Diencephalon (tissue), 1 donor: ENCODE data around the gene TMEM9. TPM values are rescaled to one million over a fixed set of nuclear protein-coding genes. Genes with fewer than 3 reads are reported as not detected.

ENCODE experiments used
- total RNA-seq: library from RNA; depleted of rRNA; stranded (reverse); fragments of >200 nt; gene quantifications from one replicate; pipeline ENCODE4 v1.2.3, GENCODE V29; 2014

TMEM9 gene
- 66.9 TPM for total RNA-seq

DNA sequence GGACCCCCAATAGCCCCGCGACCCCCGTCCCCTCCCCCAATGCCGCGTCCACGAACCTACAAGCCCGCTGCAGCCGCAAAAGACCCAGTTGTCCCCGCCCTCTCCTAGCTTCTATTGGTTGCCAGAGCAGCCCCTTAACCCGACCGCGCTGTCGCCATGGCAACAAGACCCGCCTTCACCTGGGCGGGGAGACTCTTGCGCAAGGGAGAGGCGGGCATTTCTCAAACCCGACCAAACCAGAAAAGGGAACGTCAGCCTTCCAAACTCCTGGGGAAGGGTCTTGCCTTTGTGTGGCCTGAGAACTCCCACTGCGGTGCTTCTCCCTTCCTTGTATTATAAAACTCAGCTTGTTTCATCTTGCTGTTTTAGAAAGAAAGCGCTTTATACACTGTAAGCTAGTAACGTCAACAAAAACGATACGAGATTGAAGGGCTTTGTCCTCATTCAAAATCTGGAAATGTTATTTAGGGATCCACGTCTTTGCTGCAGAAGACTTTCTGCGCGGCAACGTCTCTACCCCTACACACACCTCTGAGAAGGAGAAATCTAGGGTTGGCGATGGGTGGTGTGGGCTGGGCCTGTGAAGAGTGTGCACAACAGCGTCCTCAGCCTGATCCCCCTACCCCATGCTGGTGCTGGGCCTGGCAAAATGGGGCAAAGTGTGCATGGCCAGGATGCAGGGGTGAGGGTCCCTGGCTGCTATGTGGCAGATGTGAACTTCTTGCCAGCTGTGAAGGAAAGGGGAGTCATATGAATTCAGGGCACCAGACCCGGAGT, at the start of gene TMEM9:
Gene TMEM9, minus strand, starts transcription at position 86 of the 777 bp plus-strand sequence. CDS start 551 bp downstream, outside the sequence.

DNA sequence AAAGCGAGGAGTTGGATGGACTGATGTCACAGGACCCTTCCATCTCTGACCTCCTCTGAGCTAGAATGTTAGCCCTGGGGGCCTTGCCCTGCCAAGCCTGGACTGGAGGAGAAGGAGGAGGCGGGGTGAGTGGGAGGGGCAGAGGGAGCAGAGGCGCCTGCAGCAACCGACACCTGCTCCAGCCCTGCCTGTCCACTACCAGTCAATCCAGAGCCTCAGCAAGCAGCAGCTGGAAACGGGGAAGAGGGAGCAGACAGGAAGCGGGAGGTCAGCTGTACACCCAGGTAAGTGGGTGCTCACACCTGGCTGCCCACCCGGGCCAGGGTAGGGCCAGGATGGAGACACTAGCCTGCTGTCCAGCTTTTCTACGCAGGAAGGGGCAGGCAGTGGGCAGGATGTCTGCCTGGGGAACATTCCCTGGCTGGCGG, 36.4 kb upstream of the TMEM9 start, which contains the start of gene IGFN1:
Gene IGFN1, plus strand, starts transcription at position 201 of the 428 bp plus-strand sequence. CDS start 2,470 bp downstream, outside the sequence.

DNA sequence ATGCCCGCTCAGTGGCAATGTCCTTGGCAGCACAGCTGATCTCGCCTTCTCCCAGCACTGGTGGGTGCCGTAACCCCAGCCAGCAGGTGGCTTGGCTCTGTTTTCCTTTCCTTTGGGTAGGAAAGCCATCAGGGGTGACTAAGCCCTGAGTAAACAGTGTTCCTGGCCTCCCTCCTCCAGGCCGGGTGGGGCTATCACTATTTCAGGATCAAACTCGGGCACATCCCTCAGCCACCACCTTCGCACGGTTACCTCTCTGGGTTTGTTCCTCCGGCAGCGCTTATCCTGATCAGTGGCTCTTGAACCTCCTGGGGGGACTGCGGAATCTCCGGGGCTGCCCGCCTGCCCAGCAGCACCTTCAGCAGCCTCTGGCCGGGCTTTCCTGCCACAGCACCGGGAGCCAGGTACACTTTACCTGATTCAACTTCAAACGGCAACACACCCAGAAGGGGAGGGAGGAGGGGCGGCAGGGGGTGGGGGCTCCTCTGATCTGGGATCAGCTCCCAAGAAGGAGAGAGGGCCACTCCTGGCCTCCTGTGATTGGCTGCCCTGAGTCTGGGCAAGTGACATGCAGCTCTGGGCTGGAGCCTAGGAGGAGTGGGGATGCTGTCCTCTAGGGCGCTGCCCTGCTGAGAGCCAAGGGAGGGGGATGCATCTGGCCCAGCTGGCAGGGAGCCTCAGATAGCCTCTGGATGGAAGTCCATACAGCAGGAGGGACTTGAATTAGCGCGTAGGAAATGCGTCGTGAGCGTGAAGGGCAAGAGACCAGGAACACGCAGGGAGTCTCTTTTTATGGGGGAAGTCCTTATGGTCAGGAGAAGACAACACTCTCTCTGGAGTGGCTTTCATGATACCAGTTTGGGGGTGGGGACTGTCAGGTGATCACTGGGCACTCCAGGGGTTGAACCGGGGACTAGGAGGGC, 27.2 kb downstream of the TMEM9 start, which contains the start of gene ASCL5:
Gene ASCL5, minus strand, starts transcription at position 353 of the 923 bp plus-strand sequence. CDS start 11,812 bp downstream, outside the sequence.

DNA sequence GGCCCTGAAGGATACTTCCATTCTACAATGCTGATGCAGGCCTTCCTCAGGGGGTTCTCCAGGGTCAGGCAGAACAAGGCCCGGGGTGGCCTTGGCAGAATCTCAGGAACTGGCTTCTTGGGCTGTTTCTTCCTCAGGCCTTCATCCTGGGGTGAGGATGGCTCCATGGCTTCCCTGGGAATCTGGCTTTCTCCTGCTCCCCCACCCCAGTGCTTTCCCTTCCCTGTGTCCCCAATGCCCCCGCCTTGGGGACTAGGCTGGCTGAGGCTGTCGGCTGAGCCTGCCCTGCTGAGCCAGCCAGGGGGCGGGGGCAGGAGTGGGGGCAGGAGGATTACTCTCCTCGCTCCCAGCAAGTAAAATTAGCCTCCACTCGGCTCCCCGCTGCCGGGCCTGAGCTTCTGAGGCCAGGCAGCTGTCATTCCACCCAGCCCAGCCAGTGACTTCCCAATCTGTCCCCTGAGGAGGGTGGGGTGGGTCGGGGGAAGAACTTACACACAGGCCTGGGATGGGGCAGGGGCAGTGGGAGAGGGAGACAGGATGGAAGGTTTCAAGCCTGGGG, 42.0 kb downstream of the TMEM9 start, which contains the start of gene CACNA1S:
Gene CACNA1S, minus strand, starts transcription at position 254 of the 559 bp plus-strand sequence. Its CDS starts 87 bp downstream, at position 167.

Other genes starting within 250 kb of the TMEM9 start
- gene KIF21B, start 130.8 kb downstream of the TMEM9 start, total RNA-seq = 155 TPM
- under 0.01 TPM for gene CACNA1S, start 42.0 kb downstream of the TMEM9 start, total RNA-seq
- 0.23 TPM for gene ASCL5, start 27.3 kb downstream of the TMEM9 start, total RNA-seq
- under 0.01 TPM for gene IGFN1, start 36.4 kb upstream of the TMEM9 start, total RNA-seq
- gene PKP1, start 129.0 kb upstream of the TMEM9 start, total RNA-seq = 0.92 TPM
- not detected for gene TNNT2, start 223.2 kb upstream of the TMEM9 start, total RNA-seq
- gene LAD1, start 244.8 kb upstream of the TMEM9 start, total RNA-seq = 0.23 TPM